SU-DHL-6 (cell line): ENCODE results near the gene HSD17B4.
"Not testable (repeated sequence)": the region's sequence is repeated elsewhere in the genome, so short reads cannot be mapped to it uniquely, and the experiment has no call there.

Experiments used
- H2AFZ ChIP-seq: fragments of 200-600 bp; sonication (generic); 2 replicates; pipeline ENCODE4 v1.6.1; 2014; ENCODE audit warnings: low read depth, mild to moderate bottlenecking, moderate library complexity, mixed read lengths, antibody characterized with exemption, low read length; ENCODE audit not compliant: severe bottlenecking
- H3F3A ChIP-seq: fragments of 200-600 bp; shearing (Covaris generic); 2 replicates; pipeline ENCODE4 v1.6.0; 2016; ENCODE audit warnings: antibody characterized with exemption, mild to moderate bottlenecking; ENCODE audit not compliant: insufficient read depth
- H3K27ac ChIP-seq: fragments of 200-600 bp; sonication (generic); 2 replicates; pipeline ENCODE4 v1.5.1; 2016; ENCODE audit warnings: low read depth, mild to moderate bottlenecking, low read length, moderate library complexity, mixed read lengths
- H3K27me3 ChIP-seq: fragments of 200-600 bp; sonication (generic), shearing (Covaris generic); 2 replicates; pipeline ENCODE4 v1.6.0; 2014; ENCODE audit warnings: mild to moderate bottlenecking, low read length
- H3K36me3 ChIP-seq: fragments of 200-600 bp; sonication (generic); 2 replicates; pipeline ENCODE4 v1.6.1; 2014; ENCODE audit warnings: mild to moderate bottlenecking, low read length, mixed read lengths
- H3K4me2 ChIP-seq: fragments of 300-600, 200-600 bp; shearing (Covaris generic), sonication (generic); 2 replicates; pipeline ENCODE4 v1.6.0; 2014; ENCODE audit warnings: low read length, low read depth, mild to moderate bottlenecking; ENCODE audit not compliant: poor library complexity, severe bottlenecking
- H3K4me3 ChIP-seq: fragments of 200-600 bp; sonication (generic); 2 replicates; pipeline ENCODE4 v1.5.1; 2014; ENCODE audit warnings: antibody characterized with exemption, low read length, mild to moderate bottlenecking, mixed read lengths; ENCODE audit not compliant: insufficient read depth, poor library complexity, severe bottlenecking
- H3K79me2 ChIP-seq: fragments of 200-600 bp; sonication (generic); 2 replicates; pipeline ENCODE4 v1.6.1; 2014; ENCODE audit warnings: mild to moderate bottlenecking, low read length, moderate library complexity; ENCODE audit not compliant: insufficient read depth
- H3K9ac ChIP-seq: fragments of 200-600 bp; sonication (generic); 2 replicates; pipeline ENCODE4 v1.7.0; 2014; ENCODE audit warnings: mild to moderate bottlenecking, low read length
- H3K9me2 ChIP-seq: fragments of 200-600 bp; sonication (generic); replicated peaks from 2 replicates; pipeline ENCODE4 v1.6.1; 2014; ENCODE audit warnings: low read length; ENCODE audit not compliant: insufficient read depth
- H3K9me3 ChIP-seq: fragments of 200-600 bp; sonication (generic); 2 replicates; pipeline ENCODE4 v1.6.1; 2014; ENCODE audit warnings: low read length, mixed read lengths; ENCODE audit not compliant: insufficient read depth
- H4K20me1 ChIP-seq: fragments of 200-600 bp; sonication (generic); 2 replicates; pipeline ENCODE4 v1.6.1; 2014; ENCODE audit warnings: low read depth, mild to moderate bottlenecking, antibody characterized with exemption, low read length, moderate library complexity, mixed read lengths
- CTCF ChIP-seq: fragments of 200-600 bp; sonication (generic); IDR thresholded peaks from one replicate; pipeline ENCODE4 v1.5.1; 2017; ENCODE audit warnings: antibody characterized with exemption, mild to moderate bottlenecking, low read length, moderate library complexity; ENCODE audit not compliant: insufficient read depth, poor library complexity, severe bottlenecking
- EZH2phosphoT487 ChIP-seq: fragments of 200-600 bp; sonication (generic), shearing (Covaris generic); conservative IDR thresholded peaks from 2 replicates; pipeline ENCODE4 v1.6.1; 2018; ENCODE audit warnings: mild to moderate bottlenecking, antibody characterized with exemption, low read length, moderate library complexity, mixed read lengths

HSD17B4 gene

GRCh38 chr5:119515192-119515591 lies 62.9 kb downstream of the HSD17B4 start:
- no peak overlapping the region for H3K4me2 ChIP-seq
- TF ChIP-seq EZH2phosphoT487 = no peak
- TF ChIP-seq CTCF = no peak
- H2AFZ ChIP-seq = no peak overlapping the region
- H3K9me3 ChIP-seq = no peaks in the 10 kb centered on the region
- no peak overlapping the region for H3K4me3 ChIP-seq
- peaks cover 4% of the 10 kb centered on the region; the same call in 1 of the 2 replicates for H3K36me3 ChIP-seq
- H3K9ac ChIP-seq = no peak overlapping the region
- no peaks in the 10 kb centered on the region for H3K27me3 ChIP-seq
- no peaks in the 10 kb centered on the region for H3K9me2 ChIP-seq
- H3K79me2 ChIP-seq = no peaks in the 10 kb centered on the region
- H3K27ac ChIP-seq = no peak overlapping the region
- H4K20me1 ChIP-seq = no peaks in the 10 kb centered on the region
- no peaks in the 10 kb centered on the region for H3F3A ChIP-seq

GRCh38 chr5:119517115-119517514 lies 64.8 kb downstream of the HSD17B4 start:
- not testable (repeated sequence) for H3K27me3 ChIP-seq, H4K20me1 ChIP-seq, H3F3A ChIP-seq, H2AFZ ChIP-seq, H3K79me2 ChIP-seq, H3K9me2 ChIP-seq, H3K9ac ChIP-seq, H3K27ac ChIP-seq, H3K4me3 ChIP-seq, H3K36me3 ChIP-seq, H3K4me2 ChIP-seq, H3K9me3 ChIP-seq

GRCh38 chr5:119521232-119521631 lies 68.9 kb downstream of the HSD17B4 start:
- H3K27ac ChIP-seq = no peak overlapping the region
- H4K20me1 ChIP-seq = no peaks in the 10 kb centered on the region
- H3F3A ChIP-seq = no peaks in the 10 kb centered on the region
- H3K9ac ChIP-seq = no peak overlapping the region
- H3K79me2 ChIP-seq = no peaks in the 10 kb centered on the region
- no peak overlapping the region for H2AFZ ChIP-seq
- H3K9me2 ChIP-seq = no peaks in the 10 kb centered on the region
- H3K4me3 ChIP-seq = no peak overlapping the region
- H3K9me3 ChIP-seq = no peaks in the 10 kb centered on the region
- TF ChIP-seq EZH2phosphoT487 = no peak
- H3K36me3 ChIP-seq = peaks cover 7% of the 10 kb centered on the region; the same call in 1 of the 2 replicates
- no peaks in the 10 kb centered on the region for H3K27me3 ChIP-seq
- H3K4me2 ChIP-seq = no peak overlapping the region

- Histone ChIP-seq H3K9ac (no peak overlapping the region), H3K9me2 (no peaks in the 10 kb centered on the region), H4K20me1 (no peaks in the 10 kb centered on the region), H3F3A (no peaks in the 10 kb centered on the region), H3K9me3 (no peaks in the 10 kb centered on the region), H3K36me3 (peaks cover 22% of the 10 kb centered on the region; the same call in 1 of the 2 replicates), H3K4me2 (no peak overlapping the region), H2AFZ (no peak overlapping the region), H3K27me3 (no peaks in the 10 kb centered on the region), H3K4me3 (no peak overlapping the region), H3K27ac (no peak overlapping the region), H3K79me2 (no peaks in the 10 kb centered on the region)
- no peak for TF ChIP-seq EZH2phosphoT487
Observed at GRCh38 chr5:119522841-119523240, 70.5 kb downstream of the HSD17B4 start.

- Histone ChIP-seq H3K9me3 (no peaks in the 10 kb centered on the region), H2AFZ (no peak overlapping the region), H3K27me3 (no peaks in the 10 kb centered on the region), H3K27ac (no peak overlapping the region), H3K4me3 (no peak overlapping the region), H3K79me2 (no peaks in the 10 kb centered on the region), H3K9ac (no peak overlapping the region), H3K9me2 (no peaks in the 10 kb centered on the region), H3K36me3 (peaks cover 23% of the 10 kb centered on the region; the same call in 1 of the 2 replicates), H3K4me2 (no peak overlapping the region), H4K20me1 (no peaks in the 10 kb centered on the region), H3F3A (no peaks in the 10 kb centered on the region)
- TF ChIP-seq CTCF (no peak), EZH2phosphoT487 (no peak)
Observed at GRCh38 chr5:119524485-119524884, 72.2 kb downstream of the HSD17B4 start.
